Endothelial cell of umbilical vein (primary cell): ENCODE measurements around the gene LRRC32. TPM values are rescaled to one million over a fixed set of nuclear protein-coding genes. Genes with fewer than 3 reads are reported as not detected.

Experiments
- BruUV-seq: library from RNA; stranded (reverse); fragments of 400-500 nt; replicated peaks from 2 replicates; lab custom pipeline; 2021; lab: Mats Ljungman, UMichigan
- CTCF ChIA-PET: fragments of 300-600, 350-600 bp; sonication (Branson Sonifier 250); formaldehyde crosslinking; loops from one replicate; lab custom pipeline; 2021; ENCODE audit warnings: antibody characterized with exemption, inconsistent platforms; lab: Charles Lee
- POLR2A ChIA-PET: fragments of 300-600, 350-600 bp; sonication (Branson Sonifier 250); formaldehyde crosslinking; loops from one replicate; lab custom pipeline; 2021; ENCODE audit warnings: antibody characterized with exemption, inconsistent platforms; lab: Charles Lee
- DNase-seq: peaks from one replicate; pipeline ENCODE4 v3.0.0-alpha.2; 2011; ENCODE audit warnings: low read depth, low spot score
- FAIRE-seq: peaks from 2 replicates; lab custom pipeline; 2011; peaks lifted over from hg19 to GRCh38; lab: Jason Lieb, UNC
- H2AFZ ChIP-seq: 2 replicates; pipeline ENCODE4 v1.6.0; 2012; ENCODE audit warnings: low read depth, low read length, control low read depth, inconsistent platforms
- H3K27ac ChIP-seq: 2 replicates; pipeline ENCODE4 v1.5.1; 2011; ENCODE audit warnings: low read depth, mild to moderate bottlenecking, control low read depth, low read length, moderate library complexity; ENCODE audit not compliant: insufficient read depth
- H3K27me3 ChIP-seq, 2 experiments: 2 replicates each; pipeline versions ENCODE4 v1.6.0 to v1.6.1; 2011; ENCODE audit warnings: low read length in 2 of 2, mixed read lengths in 1 of 2; ENCODE audit not compliant: control insufficient read depth in 2 of 2, insufficient read depth in 2 of 2
- H3K36me3 ChIP-seq, 2 experiments: 2 replicates in 1 of 2; 3 replicates in 1 of 2; pipeline ENCODE4 v1.5.1; 2011; ENCODE audit warnings: low read length in 2 of 2, mild to moderate bottlenecking in 1 of 2, moderate library complexity in 1 of 2; ENCODE audit not compliant: control insufficient read depth in 2 of 2, insufficient read depth in 2 of 2; ENCODE audit errors: extremely low read depth in 1 of 2
- H3K4me1 ChIP-seq: 3 replicates; pipeline ENCODE4 v1.5.1; 2011; ENCODE audit warnings: mild to moderate bottlenecking, low read length; ENCODE audit not compliant: control insufficient read depth, insufficient read depth; ENCODE audit errors: extremely low read depth
- H3K4me2 ChIP-seq: 2 replicates; pipeline ENCODE4 v1.6.1; 2011; ENCODE audit warnings: low read length, control low read depth, mixed read lengths; ENCODE audit not compliant: insufficient read depth
- H3K4me3 ChIP-seq, 3 experiments: fragments of 200-600 bp in 1 of 3; sonication (generic), shearing (Covaris generic) in 1 of 3; replicated peaks in 1 of 3; 2 replicates each; pipeline ENCODE4 v1.5.1; 2011 to 2016; ENCODE audit warnings: control low read depth in 3 of 3, low read length in 3 of 3, mild to moderate bottlenecking in 2 of 3, inconsistent platforms in 1 of 3, low read depth in 1 of 3, moderate library complexity in 1 of 3; ENCODE audit not compliant: insufficient read depth in 1 of 3
- H3K79me2 ChIP-seq: 2 replicates; pipeline ENCODE4 v1.6.0; 2012; ENCODE audit warnings: low read length, inconsistent platforms; ENCODE audit not compliant: control insufficient read depth, insufficient read depth
- H3K9ac ChIP-seq: replicated peaks from 2 replicates; pipeline ENCODE3; 2011; ENCODE audit warnings: low read length, control low read depth; ENCODE audit not compliant: insufficient read depth; ENCODE audit errors: extremely low read depth
- H3K9me1 ChIP-seq: replicated peaks from 3 replicates; pipeline ENCODE4 v1.6.0; 2011; ENCODE audit warnings: mild to moderate bottlenecking, low read length; ENCODE audit not compliant: control insufficient read depth, insufficient read depth; ENCODE audit errors: extremely low read depth
- H3K9me3 ChIP-seq: replicated peaks from 2 replicates; pipeline ENCODE4 v1.5.1; 2012; ENCODE audit warnings: low read length, inconsistent platforms; ENCODE audit not compliant: control insufficient read depth, insufficient read depth
- H4K20me1 ChIP-seq: replicated peaks from 2 replicates; pipeline ENCODE3; 2011; ENCODE audit warnings: mild to moderate bottlenecking, low read length; ENCODE audit not compliant: control insufficient read depth, insufficient read depth; ENCODE audit errors: extremely low read depth
- CTCF ChIP-seq, 2 donors: IDR thresholded peaks; 1 replicate in 1 of 2; 2 replicates in 1 of 2; pipeline ENCODE4 v1.5.1; 2011; ENCODE audit warnings: low read length in 2 of 2, mild to moderate bottlenecking in 2 of 2, moderate library complexity in 2 of 2, control low read depth in 1 of 2, inconsistent platforms in 1 of 2, low read depth in 1 of 2; ENCODE audit not compliant: insufficient read depth in 1 of 2; ENCODE audit errors: extremely low read depth in 1 of 2
- EZH2 ChIP-seq: IDR thresholded peaks from 2 replicates; pipeline ENCODE4 v1.6.1; 2012; ENCODE audit warnings: borderline replicate concordance, low read depth, mild to moderate bottlenecking, moderate library complexity, low read length, inconsistent platforms; ENCODE audit not compliant: severe bottlenecking
- FOS ChIP-seq: IDR thresholded peaks from 2 replicates; pipeline ENCODE4 v1.6.1; 2011; ENCODE audit warnings: mild to moderate bottlenecking, low read length, moderate library complexity, borderline replicate concordance; ENCODE audit not compliant: insufficient read depth
- GATA2 ChIP-seq: IDR thresholded peaks from 2 replicates; pipeline ENCODE4 v1.7.0; 2011; ENCODE audit warnings: low read depth, mild to moderate bottlenecking, moderate library complexity, mixed read lengths, low read length; ENCODE audit not compliant: insufficient read length, insufficient read depth
- JUN ChIP-seq: IDR thresholded peaks from 2 replicates; pipeline ENCODE4 v1.6.1; 2011; ENCODE audit warnings: borderline replicate concordance, low read depth; ENCODE audit not compliant: insufficient read length, insufficient read depth
- MAX ChIP-seq: IDR thresholded peaks from 2 replicates; pipeline ENCODE4 v1.6.1; 2011; ENCODE audit not compliant: insufficient read depth, insufficient read length
- MYC ChIP-seq: IDR thresholded peaks from one replicate; pipeline ENCODE4 v1.6.1; 2011; ENCODE audit warnings: mild to moderate bottlenecking, low read depth, low read length
- POLR2A ChIP-seq: IDR thresholded peaks from 2 replicates; pipeline ENCODE4 v1.6.1; 2012; ENCODE audit warnings: low read depth, mild to moderate bottlenecking, control low read depth, low read length
- POLR2AphosphoS5 ChIP-seq: IDR thresholded peaks from 2 replicates; pipeline ENCODE4 v1.6.1; 2012; ENCODE audit warnings: low read depth, mild to moderate bottlenecking, control low read depth, low read length, moderate library complexity; ENCODE audit not compliant: insufficient read depth
- dilution Hi-C: fragments of 300-500 bp; cut with MboI; formaldehyde crosslinking; loops from one replicate; pipeline ENCODE4 v1.15.0; 2019; ENCODE audit warnings: low sequenced_read_pairs; ENCODE audit not compliant: extremely low pct_ligation_motif_present
- intact Hi-C: fragments of 100-400 bp; cut with micrococcal nuclease; formaldehyde crosslinking; loops from one replicate; pipeline ENCODE4 v1.10.0; 2022
- polyA plus RNA-seq, 4 experiments: library from polyadenylated mRNA; depleted of rRNA in 3 of 4; stranded (reverse) in 3 of 4; unstranded in 1 of 4; fragments of >200 nt; gene quantifications; 2 replicates each; pipeline versions ENCODE4 v1.2.1 to v1.2.3, GENCODE V29; 2011 to 2012; ENCODE audit warnings: missing spikeins in 1 of 4
- total RNA-seq: library from RNA; stranded (reverse); gene quantifications from 2 replicates; pipeline ENCODE4 v1.2.3, GENCODE V29; 2021

The LRRC32 gene
- total and polyA plus RNA-seq, 2 donors (not counting 3 experiments of a cell fraction or from before 2014, with no cell fraction given) = 77.2 to 117 TPM

- peak overlapping the region; percentile 87 for H3K27ac ChIP-seq
- H3K79me2 ChIP-seq = peaks cover 6% of the 10 kb centered on the region
- no peak overlapping the region for H3K4me2 ChIP-seq
- intact Hi-C loops = loop anchor here (1.0 kb wide), 1 partner anchor 37 kb away; no protein-coding TSS in a partner anchor
- H3K36me3 ChIP-seq = peaks cover 0 to 21% of the 10 kb centered on the region in 2 experiments
- peak overlapping the region; percentile 27 for H2AFZ ChIP-seq
- dilution Hi-C loops = no loop called here
- peaks cover 72% of the 10 kb centered on the region for H3K4me1 ChIP-seq
- ChIA-PET CTCF (interaction anchor here (1.0 to 14.2 kb wide), 3 partner anchors 10 to 89 kb away, joined by 3 to 134 read pairs (median 4); no protein-coding TSS in a partner anchor), POLR2A (no interaction called here)
- peak overlapping the region; percentile 64 for H3K9ac ChIP-seq
- DNase-seq (no peak), FAIRE-seq (peak; percentile 40)
- H3K4me3 ChIP-seq = no peak overlapping the region
- TF ChIP-seq POLR2A (no peak), EZH2 (no peak), JUN (no peak), GATA2 (no peak), FOS (no peak), MYC (no peak), POLR2AphosphoS5 (no peak), CTCF (IDR thresholded peaks at IDR 0.05; ENCODE audit: extremely low read depth in 1 of 2, insufficient read depth in 1 of 2, low read depth in 1 of 2, low read length in 2 of 2) (no peak), MAX (no peak)
- H4K20me1 ChIP-seq = no peaks in the 10 kb centered on the region
- TSS peak; percentile 30 for BruUV-seq
- H3K9me1 ChIP-seq = no peaks in the 10 kb centered on the region
- no peaks in the 10 kb centered on the region for H3K9me3 ChIP-seq
- no peaks in the 10 kb centered on the region for H3K27me3 ChIP-seq
Observed at GRCh38 chr11:76666830-76667229, 3.7 kb downstream of the LRRC32 start.
